Kasumi-1 (cell line): ENCODE results near the gene LARP1B.
"Not testable (repeated sequence)": the region's sequence is repeated elsewhere in the genome, so short reads cannot be mapped to it uniquely, and the experiment has no call there.

Source experiments
- DNase-seq, 2 experiments: peaks; one replicate each; lab custom pipeline; 2025; lab: John Stamatoyannopoulos, UW

Gene LARP1B

DNA sequence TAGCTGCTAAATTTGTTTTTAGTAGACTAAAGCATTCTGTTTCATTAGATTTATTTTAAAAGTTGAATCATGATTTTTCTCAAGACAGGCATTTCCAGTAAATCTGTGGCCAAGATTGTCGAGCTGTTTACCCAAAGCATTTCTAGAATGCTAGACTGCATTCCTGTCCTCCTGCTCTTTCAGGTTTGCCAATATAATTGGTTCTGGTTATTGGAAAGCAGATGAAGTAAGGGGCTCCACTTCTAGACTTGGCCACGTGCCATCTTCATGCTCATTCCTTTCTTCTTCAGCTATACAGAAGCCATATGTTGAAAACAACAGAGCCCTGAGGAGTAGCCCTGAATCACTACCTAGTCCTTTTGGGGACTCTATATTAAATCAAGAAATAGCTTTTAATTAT lies 164.0 kb downstream of the LARP1B start:
- no peak for DNase-seq

- no peak for DNase-seq
Observed at GRCh38 chr4:128227991-128228571, 167.0 kb downstream of the LARP1B start.

- no peak for DNase-seq
Observed at GRCh38 chr4:128228845-128229795, 168.0 kb downstream of the LARP1B start.

GRCh38 chr4:128232719-128233118 lies 171.6 kb downstream of the LARP1B start:
- DNase-seq = no peak

- DNase-seq = no peak
Observed at GRCh38 chr4:128234836-128235235, 173.7 kb downstream of the LARP1B start.

DNA sequence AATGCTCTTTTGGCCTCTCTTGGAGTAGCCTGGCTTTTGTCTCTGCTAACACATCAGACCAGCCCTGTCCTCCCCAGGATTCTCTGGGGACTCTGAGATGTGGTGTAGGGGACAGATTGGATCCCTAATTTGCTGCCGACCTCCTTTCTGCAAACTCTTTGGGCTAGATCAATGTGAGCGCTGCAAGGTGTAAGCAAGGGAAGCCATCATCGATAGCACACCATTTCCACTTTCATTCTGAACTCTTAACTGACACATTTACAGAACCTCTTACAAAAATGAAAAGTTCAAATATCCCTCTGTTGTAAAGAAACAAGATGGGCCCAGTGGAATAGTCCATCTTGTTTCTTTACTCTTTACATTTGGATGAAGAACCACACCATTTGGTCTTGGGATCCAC lies 179.9 kb downstream of the LARP1B start:
- DNase-seq = no peak

DNA sequence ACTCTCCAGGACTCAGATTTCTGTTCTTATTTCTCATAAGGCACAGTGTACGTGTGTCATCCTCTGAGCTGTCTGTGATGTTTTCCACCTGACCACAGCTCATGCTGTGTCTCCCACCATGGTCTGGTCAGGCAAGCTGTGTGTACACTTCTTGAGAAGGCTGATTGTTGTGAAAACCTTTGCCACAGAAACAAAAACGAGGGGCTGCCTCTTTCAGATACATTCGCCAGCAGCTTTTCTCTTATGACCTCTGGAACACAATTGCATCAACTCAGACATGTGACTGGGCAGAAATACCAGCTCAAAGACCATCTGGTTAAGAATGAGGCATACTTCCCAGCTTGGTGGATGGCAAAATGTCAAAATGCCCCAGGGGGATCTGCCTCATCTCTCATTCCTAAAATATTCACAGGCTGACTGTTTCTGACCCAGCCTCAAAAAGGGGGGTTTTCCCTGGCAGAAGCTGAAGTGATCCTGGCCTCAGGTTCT lies 180.4 kb downstream of the LARP1B start:
- no peak for DNase-seq

DNA sequence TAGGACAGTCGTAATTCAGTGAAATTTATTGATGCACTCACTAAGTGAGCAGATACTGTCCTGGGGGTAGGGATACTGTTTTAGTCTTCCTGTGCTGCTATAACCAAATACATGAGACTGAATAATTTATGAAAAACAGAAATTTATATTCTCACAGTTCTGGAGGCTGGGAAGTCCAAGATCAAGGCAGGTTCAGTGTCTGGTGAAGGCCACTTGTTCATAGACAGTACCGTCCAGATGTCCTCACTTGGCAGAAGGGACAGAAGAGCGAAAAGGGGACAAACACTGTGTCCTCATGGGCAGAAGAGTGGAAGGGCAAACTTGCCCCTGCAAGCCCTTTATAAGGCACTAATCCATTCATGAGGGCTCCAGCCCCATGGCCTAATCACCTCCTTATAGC lies 180.9 kb downstream of the LARP1B start:
- no peak for DNase-seq

DNA sequence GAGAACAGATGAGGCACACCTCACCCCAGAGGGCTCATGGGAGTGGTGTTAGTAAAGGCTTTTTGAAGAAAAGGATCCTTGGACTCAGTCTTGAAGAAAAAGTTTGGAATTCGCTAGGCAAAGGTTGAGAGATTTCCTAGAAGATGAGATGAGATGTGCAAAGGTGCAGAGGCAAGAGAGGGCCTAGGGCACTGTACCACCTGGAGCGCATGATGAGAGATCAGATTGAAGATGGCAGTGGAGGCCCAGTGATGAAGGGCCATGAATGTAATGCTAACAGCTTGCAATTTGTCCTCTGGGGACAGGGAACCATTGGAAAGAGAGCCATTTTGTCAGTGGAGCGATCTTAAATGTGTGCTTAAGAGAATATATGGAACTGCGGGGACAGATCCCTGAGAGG lies 181.5 kb downstream of the LARP1B start:
- no peak for DNase-seq

- DNase-seq = no peak
Observed at GRCh38 chr4:128244379-128244778, 183.3 kb downstream of the LARP1B start.

DNA sequence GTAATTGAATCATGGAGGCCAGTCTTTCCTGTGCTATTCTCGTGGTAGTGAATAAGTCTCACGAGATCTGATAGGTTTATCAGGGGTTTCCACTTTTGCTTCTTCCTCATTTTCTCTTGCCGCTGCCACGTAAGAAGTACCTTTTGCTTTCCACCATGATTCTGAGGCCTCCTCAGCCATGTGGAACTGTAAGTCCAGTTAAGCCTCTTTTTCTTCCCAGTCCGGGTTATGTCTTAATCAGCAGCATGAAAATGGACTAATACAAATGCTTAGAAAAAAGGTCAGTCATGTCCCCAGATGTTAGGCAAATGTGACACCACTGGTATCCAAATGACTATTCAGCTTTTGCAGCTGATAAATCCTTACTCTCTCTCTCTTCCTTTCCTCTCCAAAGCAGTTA lies 184.3 kb downstream of the LARP1B start:
- DNase-seq = not testable (repeated sequence)

DNA sequence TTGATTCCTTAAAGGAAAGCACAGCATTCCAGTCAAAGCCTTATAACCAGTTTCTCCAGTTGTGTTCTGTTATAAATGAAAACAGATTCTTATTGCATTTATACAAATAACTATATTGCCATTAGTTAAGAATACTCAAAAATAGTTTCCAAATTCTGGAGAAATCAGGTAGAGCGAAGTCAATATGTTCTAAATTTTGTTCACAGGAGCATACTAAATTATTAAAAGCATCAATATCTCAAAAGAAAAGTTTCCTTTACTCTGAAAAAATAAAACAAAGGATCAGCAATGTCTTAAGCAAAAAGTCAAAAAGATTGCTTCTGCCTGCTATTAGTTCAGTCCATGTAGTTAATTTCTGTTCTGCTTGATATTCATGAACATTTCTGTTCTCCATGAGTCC lies 186.8 kb downstream of the LARP1B start:
- DNase-seq = no peak

DNA sequence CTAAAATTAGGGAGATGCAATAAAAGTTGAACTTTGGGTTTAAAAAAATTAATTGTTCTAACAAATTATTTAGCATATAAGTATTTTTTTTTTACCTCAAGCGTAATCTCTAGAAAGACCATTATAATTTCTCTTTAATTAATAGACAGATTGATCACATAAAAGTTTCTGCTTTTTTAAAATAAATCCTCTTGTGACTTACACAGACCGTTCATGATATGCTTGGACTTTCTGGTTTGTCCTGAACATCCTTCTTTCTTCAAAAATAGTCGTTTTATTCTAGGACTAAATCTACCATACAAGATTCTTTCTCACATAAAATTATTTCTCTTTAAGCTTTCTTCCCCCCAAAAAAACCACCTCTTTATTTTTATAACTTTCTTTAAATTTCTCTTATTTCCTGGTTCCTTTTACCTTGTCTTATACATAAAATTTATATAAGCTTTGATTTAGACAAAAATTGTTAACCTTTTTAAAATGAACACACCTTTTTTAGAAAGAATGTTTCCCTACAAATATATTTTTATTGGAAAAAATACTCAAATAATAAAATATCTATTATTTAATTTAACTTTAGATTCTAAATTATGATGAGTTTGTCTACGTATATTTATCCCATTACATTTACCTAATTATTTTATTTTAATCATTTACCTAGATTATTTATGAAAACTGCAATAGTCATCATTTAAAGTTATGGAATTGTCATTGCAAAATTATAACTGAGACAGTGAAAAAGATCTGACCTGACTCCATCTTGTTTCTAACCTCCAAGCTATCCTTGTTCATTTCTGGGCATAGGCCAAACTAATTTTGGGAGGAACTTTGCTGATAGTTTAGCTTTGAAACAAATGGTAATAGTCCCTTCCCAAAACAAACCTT lies 188.9 kb downstream of the LARP1B start:
- no peak for DNase-seq

DNA sequence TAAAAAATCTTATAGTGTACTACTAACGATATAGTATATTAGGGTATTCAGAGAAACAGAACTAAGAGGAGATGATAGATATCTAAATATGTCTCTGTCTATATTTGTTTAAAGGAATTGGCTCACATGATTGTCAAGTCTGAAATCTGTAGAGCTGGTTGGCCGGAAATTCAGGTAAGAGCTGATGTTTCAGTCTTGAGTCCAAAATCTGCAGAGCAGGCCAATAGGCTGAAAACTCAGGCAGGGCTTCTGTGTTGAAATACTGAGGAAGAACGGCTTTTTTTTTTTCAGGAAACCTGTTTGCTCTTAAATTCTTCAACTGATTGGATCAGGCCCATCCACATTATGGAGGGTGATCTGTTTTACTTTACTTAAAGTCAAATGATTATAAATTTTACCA lies 194.8 kb downstream of the LARP1B start:
- no peak for DNase-seq

- DNase-seq = no peak
Observed at GRCh38 chr4:128256539-128256938, 195.4 kb downstream of the LARP1B start.

DNA sequence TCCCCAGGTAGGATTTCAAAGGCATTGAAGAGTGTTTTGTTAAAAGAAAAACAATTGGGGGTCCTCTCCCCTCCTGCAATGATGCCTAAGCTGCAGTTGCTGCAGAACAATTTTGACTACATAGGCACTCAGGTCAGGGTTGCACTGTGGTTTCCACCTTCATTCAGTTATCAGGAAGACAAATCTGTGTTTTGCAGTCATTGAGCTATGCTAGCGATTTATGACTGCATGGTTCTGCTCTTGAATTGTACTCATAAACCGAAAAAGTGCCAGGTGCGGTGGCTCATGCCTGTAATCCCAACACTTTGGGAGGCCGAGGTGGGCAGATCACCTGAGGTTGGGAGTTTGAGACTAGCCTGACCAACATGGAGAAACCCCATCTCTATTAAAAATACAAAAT lies 197.1 kb downstream of the LARP1B start:
- not testable (repeated sequence) for DNase-seq

DNA sequence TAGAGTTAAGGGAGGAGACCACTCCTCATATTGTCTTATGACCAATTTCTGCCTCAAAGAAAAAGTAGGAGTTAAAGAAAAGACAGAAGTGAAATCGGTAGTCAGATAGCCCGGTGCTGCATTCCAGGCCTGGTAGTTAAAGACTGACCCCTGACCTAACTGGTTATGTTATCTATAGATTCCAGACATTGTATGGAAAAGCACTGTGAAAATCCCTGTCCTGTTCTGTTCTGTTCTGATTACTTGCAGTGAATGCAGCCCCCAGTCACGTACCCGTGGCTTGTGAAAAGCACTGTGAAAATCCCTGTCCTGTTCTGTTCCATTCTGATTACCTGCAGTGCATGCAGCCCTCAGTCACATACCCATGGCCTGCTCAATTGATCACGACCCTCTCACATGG lies 198.8 kb downstream of the LARP1B start:
- DNase-seq = not testable (repeated sequence)
